ENCODE data around the gene CLOCK. TPM values are rescaled to one million over a fixed set of nuclear protein-coding genes. Genes with fewer than 3 reads are reported as not detected.

The CLOCK gene
- polyA plus RNA-seq, 3 donors, result 17.7 to 24.2 (median 21.2) TPM

DNA sequence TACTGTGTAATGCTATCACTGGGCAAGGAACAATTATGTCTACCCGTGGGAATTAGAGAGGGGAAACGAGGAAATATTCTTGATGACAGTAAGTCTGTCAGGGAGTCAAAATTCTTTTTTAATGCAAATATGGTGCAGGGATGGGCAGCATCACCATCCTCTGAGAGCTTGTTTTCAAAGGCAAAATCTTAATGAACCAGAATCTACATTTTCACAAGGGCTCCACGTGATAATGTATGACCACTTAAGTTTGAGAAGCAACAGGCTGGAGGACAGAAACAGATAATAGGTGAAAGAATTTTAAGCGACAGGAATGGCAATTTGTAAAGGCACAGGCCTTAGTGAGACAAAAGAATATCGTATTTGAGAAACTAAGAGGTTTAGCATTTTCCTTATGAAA lies 63.4 kb downstream of the CLOCK start:
- DNase-seq, result no peak

DNA sequence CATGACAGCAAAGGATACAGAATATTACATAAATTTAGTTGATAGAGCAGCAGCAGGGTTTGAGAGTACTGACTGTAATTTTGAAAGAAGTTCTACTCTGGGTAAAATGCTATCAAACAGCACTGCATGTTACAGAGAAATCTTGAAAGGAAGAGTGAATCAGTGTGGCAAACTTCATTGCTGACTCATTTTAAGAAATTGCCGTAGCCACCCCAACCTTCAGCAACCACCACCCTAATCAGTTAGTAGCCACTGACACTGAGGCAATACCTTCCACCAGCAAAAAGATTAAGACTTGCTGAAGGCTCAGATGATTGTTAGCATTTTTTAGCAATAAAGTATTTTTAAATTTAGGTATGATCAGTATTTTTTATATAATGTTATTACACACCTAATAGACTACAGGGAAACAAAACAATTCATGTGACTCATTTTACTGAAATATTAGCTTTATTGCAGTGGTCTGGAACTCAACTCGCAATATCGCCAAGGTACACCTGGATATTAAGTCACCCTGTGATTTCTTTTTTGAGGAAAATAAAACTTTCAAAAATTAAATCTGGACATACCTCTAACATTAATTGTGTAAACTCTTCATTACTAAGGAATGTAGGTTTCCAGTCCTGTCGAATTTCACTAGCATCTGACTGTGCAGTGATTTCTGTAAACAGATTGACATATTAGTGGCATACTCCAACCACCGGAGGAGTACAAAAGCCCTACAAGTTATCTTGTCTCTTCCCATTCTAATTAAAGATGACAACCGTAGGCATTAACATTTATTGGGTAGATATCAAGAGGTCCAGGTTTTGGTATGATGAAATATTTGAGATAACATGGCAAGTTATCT lies 71.1 kb downstream of the CLOCK start:
- DNase-seq, result no peak

DNA sequence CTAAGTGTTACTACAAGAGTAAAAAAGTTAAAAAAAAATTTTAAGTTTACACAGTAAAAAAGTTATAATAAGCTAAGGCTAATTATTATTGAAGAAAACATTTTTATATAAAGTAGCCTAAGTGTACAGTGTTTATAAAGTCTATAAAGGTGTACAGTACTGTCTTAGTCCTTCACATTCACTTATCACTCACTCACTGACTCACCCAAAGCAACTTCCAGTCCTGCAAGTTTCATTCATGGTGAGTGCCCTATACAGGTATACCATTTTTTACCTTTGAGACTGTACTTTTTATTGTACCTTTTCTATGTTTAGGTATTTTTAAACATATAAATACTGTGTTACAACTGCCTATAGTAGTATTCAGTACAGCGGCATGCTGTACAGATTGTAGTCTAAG lies 76.7 kb downstream of the CLOCK start:
- DNase-seq, result no peak

- DNase-seq, result no peak
These were observed 78.0 kb downstream of the CLOCK start for GRCh38 chr4:55468724-55469123.

- DNase-seq, result no peak
These were observed 80.7 kb downstream of the CLOCK start for GRCh38 chr4:55466001-55466400.

DNA sequence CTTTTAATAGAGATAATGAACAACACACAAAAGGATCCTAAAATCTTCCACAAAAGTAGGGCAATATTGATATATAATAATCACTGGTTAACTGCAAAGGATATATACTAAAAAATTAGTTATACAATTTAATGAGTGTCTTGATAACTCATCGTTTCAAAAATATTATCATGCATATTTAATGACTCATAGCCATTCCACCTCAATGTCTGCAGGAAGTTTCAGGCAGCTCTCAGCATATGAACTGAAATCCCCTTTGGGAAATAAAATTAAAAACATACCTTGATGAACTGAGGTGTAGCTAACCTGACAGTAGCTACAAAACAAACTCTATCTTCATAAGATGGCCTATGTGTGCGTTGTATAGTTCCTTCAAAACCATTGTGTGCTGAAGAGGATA lies 88.1 kb downstream of the CLOCK start:
- no peak for DNase-seq

GRCh38 chr4:55458164-55458563 lies 88.5 kb downstream of the CLOCK start:
- DNase-seq, result no peak

GRCh38 chr4:55450566-55450965 lies 96.1 kb downstream of the CLOCK start:
- no peak for DNase-seq

DNA sequence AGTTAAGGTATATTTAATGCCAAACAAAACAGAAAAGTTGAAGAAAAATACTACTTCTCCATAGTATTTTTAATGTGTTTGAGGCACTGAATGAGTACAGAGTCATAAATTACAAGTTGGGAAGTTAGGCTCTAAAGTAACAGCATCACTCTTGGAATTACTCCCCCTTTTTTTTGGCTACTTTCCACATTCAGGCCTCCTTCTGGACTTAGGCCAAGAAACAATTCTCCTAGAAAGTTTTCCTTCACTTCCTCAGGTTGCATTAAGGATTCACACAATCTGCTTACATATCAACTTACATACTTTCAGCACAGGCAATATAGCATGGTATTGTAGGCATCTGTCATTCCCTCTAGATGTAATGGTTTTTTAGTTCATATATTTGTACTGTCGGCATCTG lies 98.9 kb downstream of the CLOCK start:
- peak; percentile 42 for DNase-seq

DNA sequence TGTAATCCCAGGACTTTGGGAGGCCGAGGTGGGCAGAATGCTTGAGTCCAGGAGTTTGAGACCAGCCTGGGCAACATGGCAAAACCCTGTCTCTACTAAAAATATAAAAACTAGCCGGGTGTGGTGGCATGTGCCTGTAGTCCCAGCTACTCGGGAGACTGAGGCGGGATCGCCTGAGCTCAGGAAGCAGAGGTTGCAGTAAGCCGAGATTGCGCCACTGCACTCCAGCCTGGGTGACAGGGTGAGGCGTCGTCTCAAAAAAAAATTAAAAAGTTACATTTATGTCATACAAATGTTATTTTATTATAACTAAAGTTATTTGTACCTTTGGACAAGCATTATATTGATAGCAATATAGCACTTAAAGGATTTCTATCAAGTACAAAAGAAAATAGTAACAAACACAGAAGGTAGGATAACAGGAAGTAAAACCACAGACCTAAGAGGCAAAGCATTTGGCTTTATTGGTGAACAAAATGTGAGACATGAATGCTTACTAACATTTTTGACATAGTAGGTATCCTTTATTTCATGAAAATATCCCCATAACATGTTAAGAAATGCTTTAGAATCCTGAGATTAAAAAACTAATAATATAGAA lies 99.5 kb downstream of the CLOCK start:
- DNase-seq, result no peak

DNA sequence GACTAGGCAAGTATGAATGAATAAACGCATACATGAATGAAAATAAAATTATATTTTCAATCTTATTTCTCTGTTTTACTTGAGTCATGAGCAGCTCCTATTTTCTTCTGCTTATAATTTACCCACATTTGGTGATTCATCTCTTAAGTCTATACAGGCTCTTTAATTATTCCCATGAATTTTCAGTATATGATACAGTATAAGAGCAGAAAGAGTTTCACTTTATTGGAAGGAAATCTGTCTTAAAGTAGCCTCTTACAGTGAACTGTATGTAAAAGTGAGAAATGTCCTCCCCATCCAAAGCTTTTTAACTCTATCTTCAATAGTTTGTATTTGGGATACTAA lies 100.2 kb downstream of the CLOCK start:
- no peak for DNase-seq

DNA sequence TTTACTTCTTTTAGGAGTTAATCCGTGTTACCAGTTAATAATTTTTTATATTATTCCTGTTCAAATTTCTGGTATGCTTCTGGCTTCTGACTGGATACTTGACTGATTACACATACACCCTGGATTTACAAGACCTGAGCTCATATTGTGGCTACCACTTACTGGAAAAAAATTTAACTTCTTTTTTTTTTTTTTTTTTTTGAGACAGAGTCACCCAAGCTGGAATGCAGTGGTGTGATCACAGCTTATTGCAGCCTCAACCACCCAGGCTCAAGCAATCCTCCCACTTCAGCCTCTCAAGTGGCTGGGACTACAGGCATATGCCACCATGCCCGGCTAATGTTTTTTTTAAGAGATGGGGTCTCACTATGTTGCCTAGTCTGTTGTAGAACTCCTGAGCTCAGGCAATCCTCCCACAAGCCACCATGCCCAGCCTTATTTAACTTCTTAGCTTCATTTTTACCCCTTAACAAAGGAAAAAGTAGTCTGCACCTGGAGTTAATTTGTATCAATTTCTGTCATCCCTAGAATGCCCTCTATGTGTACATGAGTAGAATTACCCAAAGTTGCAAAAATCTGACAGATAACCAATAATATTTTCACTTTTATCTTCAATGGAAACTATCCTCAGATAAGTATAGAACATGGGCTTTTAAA lies 100.7 kb downstream of the CLOCK start:
- no peak for DNase-seq

GRCh38 chr4:55444827-55445226 lies 101.9 kb downstream of the CLOCK start:
- DNase-seq, result no peak

GRCh38 chr4:55442541-55442940 lies 104.2 kb downstream of the CLOCK start:
- DNase-seq, result no peak

GRCh38 chr4:55440786-55441185 lies 105.9 kb downstream of the CLOCK start:
- DNase-seq, result no peak

- DNase-seq, result no peak
These were observed 107.7 kb downstream of the CLOCK start for GRCh38 chr4:55439023-55439422.

- no peak for DNase-seq
These were observed 108.4 kb downstream of the CLOCK start for GRCh38 chr4:55438314-55438713.

DNA sequence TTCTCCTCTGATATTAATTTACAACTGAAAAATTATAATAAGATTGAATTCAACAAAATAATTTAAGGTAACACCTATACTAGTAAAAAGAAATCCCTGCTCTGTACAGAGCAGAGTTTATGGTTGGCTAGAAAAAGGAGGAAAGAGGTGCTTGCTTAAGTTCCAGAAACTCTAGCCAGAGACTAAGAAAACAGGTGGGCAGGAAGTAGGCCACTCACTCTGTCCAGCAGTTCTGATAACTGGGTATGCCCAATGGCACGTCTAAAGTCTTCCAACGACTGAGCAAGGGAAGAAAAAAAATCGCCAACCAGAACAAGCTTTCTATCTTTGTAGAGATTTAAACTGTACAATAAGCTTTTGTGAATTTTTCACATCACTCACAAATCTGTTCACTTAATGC lies 108.9 kb downstream of the CLOCK start:
- no peak for DNase-seq

DNA sequence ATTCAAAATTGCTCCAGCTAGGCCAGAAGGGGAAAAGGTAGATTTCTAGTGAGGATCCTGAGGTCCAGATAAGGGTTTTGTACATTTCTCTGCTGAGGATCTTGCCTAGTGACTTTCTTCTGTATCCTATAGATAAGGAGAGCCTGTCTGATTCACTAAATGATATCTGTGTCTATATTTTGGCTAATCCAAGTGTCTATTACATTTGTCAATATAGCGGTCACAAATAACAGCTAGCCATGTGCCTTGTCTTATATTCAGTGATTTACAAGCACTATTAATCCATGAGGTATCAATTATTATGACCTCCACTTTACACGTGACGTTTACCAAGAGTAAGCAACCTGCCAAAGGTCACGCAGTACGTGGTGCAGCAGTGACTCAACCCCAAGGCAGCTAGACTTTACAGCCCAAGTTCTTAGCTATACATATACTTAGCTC lies 109.3 kb downstream of the CLOCK start:
- DNase-seq, result no peak

DNA sequence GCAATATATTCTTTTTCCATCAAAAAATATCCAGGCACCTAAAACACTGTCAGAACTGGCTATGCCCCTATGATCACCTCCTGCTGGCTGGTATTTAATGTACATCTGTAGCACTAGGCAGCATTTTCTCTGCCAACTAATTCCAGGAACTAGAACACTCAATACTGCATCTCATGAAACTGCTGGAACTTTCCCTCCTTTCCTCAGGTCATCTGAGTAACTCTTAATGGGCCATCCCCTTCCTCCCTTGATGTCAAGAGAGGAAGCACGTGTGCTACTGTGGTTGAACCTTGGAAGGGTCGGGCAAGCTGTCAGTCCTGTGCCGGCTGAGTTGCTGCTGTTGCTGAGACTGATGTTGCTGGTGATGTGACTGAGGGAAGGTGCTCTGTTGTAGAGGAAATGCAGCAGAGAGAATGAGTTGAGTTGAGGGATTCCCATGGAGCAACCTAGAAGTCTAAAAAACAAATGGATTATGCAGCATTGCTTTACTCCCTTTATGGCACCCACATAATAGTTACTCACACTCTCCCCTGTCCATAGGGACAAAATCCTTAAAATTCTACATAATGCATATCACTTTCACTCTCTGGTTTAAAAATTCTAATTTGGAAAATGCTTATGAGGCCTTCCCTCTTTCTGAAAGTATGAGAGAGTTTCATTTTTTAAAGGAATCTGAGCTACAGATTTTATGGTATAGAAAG lies 111.4 kb downstream of the CLOCK start:
- no peak for DNase-seq

DNA sequence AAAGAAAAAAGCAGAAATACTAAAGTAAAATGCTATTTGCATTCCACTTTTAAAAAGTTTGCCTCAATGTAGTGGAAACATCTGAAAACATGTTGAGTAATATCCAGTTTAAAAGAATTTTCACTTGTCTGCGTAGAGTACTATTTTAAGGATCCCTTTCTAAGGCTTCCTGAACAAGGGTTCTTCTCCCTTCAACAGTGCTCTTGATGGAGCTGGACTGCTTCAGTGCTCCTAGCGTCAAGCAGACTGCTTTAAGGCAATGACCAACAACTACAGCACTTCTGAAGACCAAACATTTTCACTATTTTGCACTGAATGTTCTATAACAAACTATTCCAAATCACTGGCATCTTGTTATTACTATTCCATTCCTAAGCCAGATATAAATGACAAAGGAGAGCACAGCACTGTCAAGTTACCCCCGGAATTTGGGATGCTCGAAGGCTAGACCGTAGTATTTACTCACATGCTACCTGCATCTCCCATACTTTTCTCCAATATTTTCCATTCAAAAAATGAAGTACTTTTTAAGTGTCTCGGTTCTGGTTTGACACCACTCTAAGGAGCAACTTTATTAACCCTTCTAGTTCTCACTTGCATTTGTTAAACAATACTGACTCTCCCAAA lies 114.9 kb downstream of the CLOCK start:
- DNase-seq, result no peak

DNA sequence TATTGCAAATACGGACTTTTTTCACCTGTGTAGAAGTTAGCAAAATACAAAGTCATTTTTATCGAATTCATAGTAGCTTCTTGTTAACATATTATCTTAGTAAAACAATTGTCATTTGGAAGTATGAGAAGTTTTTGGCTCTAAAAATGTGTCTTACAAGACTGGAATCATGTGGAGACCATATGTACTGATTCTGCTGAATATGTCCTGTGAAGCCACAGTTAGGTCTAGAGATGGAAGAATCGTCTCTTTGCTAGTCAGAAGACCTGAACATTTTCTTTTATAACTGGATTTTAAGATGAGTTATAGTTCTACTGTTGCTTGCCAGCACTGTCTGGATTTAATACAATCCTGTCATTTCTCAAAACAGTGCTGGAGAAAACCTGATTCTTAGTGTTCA lies 121.9 kb downstream of the CLOCK start:
- no peak for DNase-seq

All from renal pelvis (tissue), 4 donors.